ENCODE data around the gene SLC35B3. TPM values are rescaled to one million over a fixed set of nuclear protein-coding genes. Genes with fewer than 3 reads are reported as not detected.
A peak's percentile ranks its signal among the peaks of the same experiment; 100 is the strongest.
"Not testable (repeated sequence)": the region's sequence is repeated elsewhere in the genome, so short reads cannot be mapped to it uniquely, and the experiment has no call there.

The SLC35B3 gene
- polyA plus RNA-seq, 1 experiment, result 38.2 TPM

GRCh38 chr6:8435845-8436168 lies 462 bp upstream of the SLC35B3 start:
- DNase-seq (ENCODE audit: low read depth, low spot score), result no peak
- H3K27ac ChIP-seq (ENCODE audit: low read depth, low read length), result no peak overlapping the region
- CTCF ChIA-PET, result interaction anchor here (1.7 kb wide), 1 partner anchor 1994 kb away, joined by 5 read pairs; no protein-coding TSS in a partner anchor
- H3K4me3 ChIP-seq (ENCODE audit: low read depth, low read length), result peak overlapping the region; percentile 99
- H3K27me3 ChIP-seq (ENCODE audit: control insufficient read depth, insufficient read depth, low read length), result no peaks in the 10 kb centered on the region
- POLR2A ChIA-PET, result no interaction called here
- no peaks in the 10 kb centered on the region; the same call in 1 of the 2 replicates for H3K9me3 ChIP-seq (ENCODE audit: control insufficient read depth, insufficient read depth, low read length)
- TF ChIP-seq CTCF (IDR thresholded peaks at IDR 0.05; ENCODE audit: low read depth, low read length), result no peak

GRCh38 chr6:8434727-8435092 lies 635 bp downstream of the SLC35B3 start:
- ChIA-PET POLR2A (no interaction called here), CTCF (no interaction called here)
- Histone ChIP-seq H3K4me3 (ENCODE audit: low read depth, low read length) (peak overlapping the region; percentile 99), H3K27me3 (ENCODE audit: control insufficient read depth, insufficient read depth, low read length) (no peaks in the 10 kb centered on the region), H3K27ac (ENCODE audit: low read depth, low read length) (peak overlapping the region; percentile 97), H3K9me3 (ENCODE audit: control insufficient read depth, insufficient read depth, low read length) (no peaks in the 10 kb centered on the region; the same call in 1 of the 2 replicates)
- TF ChIP-seq CTCF (IDR thresholded peaks at IDR 0.05; ENCODE audit: low read depth, low read length), result no peak
- DNase-seq (ENCODE audit: low read depth, low spot score), result no peak

GRCh38 chr6:8432614-8433013 lies 2.7 kb downstream of the SLC35B3 start:
- TF ChIP-seq CTCF (IDR thresholded peaks at IDR 0.05; ENCODE audit: low read depth, low read length), result no peak
- H3K27me3 ChIP-seq (ENCODE audit: control insufficient read depth, insufficient read depth, low read length), result no peaks in the 10 kb centered on the region
- no peak overlapping the region for H3K27ac ChIP-seq (ENCODE audit: low read depth, low read length)
- no peak overlapping the region; the same call in 1 of the 2 replicates for H3K4me3 ChIP-seq (ENCODE audit: low read depth, low read length)
- H3K9me3 ChIP-seq (ENCODE audit: control insufficient read depth, insufficient read depth, low read length), result no peaks in the 10 kb centered on the region; the same call in 1 of the 2 replicates
- CTCF ChIA-PET, result interaction anchor here (2.4 kb wide), 1 partner anchor 213 kb away, joined by 9 read pairs; no protein-coding TSS in a partner anchor
- POLR2A ChIA-PET, result no interaction called here
- no peak for DNase-seq (ENCODE audit: low read depth, low spot score)

- no peak overlapping the region for H3K4me3 ChIP-seq (ENCODE audit: low read depth, low read length)
- no peak for DNase-seq (ENCODE audit: low read depth, low spot score)
- no peaks in the 10 kb centered on the region for H3K27me3 ChIP-seq (ENCODE audit: control insufficient read depth, insufficient read depth, low read length)
- TF ChIP-seq CTCF (IDR thresholded peaks at IDR 0.05; ENCODE audit: low read depth, low read length), result no peak
- H3K9me3 ChIP-seq (ENCODE audit: control insufficient read depth, insufficient read depth, low read length), result no peaks in the 10 kb centered on the region
- POLR2A ChIA-PET, result no interaction called here
- H3K27ac ChIP-seq (ENCODE audit: low read depth, low read length), result no peak overlapping the region
- CTCF ChIA-PET, result interaction anchor here (0.6 kb wide), 1 partner anchor 321 kb away, joined by 3 read pairs; no protein-coding TSS in a partner anchor
Measured at GRCh38 chr6:8429821-8430220, 5.5 kb downstream of the SLC35B3 start.

GRCh38 chr6:8426544-8426943 lies 8.8 kb downstream of the SLC35B3 start:
- POLR2A ChIA-PET; H3K9me3 ChIP-seq (ENCODE audit: control insufficient read depth, insufficient read depth, low read length); H3K4me3 ChIP-seq (ENCODE audit: low read depth, low read length); DNase-seq (ENCODE audit: low read depth, low spot score); H3K27me3 ChIP-seq (ENCODE audit: control insufficient read depth, insufficient read depth, low read length); CTCF ChIA-PET; H3K27ac ChIP-seq (ENCODE audit: low read depth, low read length): not testable (repeated sequence)
